Thyroid gland (tissue), 4 donors: Measurements from ENCODE around the gene GTF2H3.

ENCODE experiments used
- CTCF ChIP-seq, 6 experiments: fragments of 200-600 bp in 3 of 6; fragments of 450-650 bp in 3 of 6; sonication (generic) in 3 of 6; IDR thresholded peaks; one replicate each; pipeline ENCODE4 v1.5.1; 2016 to 2019; ENCODE audit warnings: antibody characterized with exemption in 6 of 6, mild to moderate bottlenecking in 2 of 6, inconsistent platforms in 1 of 6, moderate library complexity in 1 of 6
- POLR2A ChIP-seq, 2 donors: fragments of 450-650 bp; IDR thresholded peaks; one replicate each; pipeline ENCODE4 v1.6.1; 2017; ENCODE audit warnings: antibody characterized with exemption in 2 of 2, mild to moderate bottlenecking in 2 of 2, moderate library complexity in 1 of 2

GRCh38 chr12:123617580-123617979 is 16.0 kb upstream of the GTF2H3 start:
- TF ChIP-seq CTCF (IDR thresholded peaks at IDR 0.05) (no peak), POLR2A (IDR thresholded peaks at IDR 0.05) (no peak)
